ENCODE results near the gene SF1.

DNA sequence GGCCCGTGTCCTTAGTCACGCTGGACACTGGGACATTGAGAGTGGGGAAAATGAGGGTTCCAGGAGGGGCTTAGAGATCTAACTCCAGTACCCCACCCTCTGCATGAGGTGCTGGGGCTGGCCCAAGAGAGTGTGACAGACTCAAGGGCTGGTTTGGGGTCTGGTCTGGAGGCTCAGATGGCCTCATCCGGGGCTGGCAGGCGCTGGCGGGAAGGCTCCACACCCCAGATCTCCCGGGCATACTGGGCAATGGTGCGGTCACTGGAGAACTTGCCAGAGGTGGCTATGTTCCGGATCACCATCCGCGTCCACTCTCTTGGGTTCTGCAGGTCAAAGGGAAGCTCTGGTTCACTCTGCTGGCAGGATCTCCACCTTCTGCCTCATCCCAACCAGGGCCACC, 31.9 kb downstream of the SF1 start:
- no peak for TF ChIP-seq BACH1 (IDR thresholded peaks at IDR 0.05; ENCODE audit: low read length)
- TF ChIP-seq, protein P1, sequence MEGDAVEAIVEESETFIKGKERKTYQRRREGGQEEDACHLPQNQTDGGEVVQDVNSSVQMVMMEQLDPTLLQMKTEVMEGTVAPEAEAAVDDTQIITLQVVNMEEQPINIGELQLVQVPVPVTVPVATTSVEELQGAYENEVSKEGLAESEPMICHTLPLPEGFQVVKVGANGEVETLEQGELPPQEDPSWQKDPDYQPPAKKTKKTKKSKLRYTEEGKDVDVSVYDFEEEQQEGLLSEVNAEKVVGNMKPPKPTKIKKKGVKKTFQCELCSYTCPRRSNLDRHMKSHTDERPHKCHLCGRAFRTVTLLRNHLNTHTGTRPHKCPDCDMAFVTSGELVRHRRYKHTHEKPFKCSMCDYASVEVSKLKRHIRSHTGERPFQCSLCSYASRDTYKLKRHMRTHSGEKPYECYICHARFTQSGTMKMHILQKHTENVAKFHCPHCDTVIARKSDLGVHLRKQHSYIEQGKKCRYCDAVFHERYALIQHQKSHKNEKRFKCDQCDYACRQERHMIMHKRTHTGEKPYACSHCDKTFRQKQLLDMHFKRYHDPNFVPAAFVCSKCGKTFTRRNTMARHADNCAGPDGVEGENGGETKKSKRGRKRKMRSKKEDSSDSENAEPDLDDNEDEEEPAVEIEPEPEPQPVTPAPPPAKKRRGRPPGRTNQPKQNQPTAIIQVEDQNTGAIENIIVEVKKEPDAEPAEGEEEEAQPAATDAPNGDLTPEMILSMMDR (IDR thresholded peaks at IDR 0.05; ENCODE audit: control extremely low read depth in 1 of 3, insufficient read depth in 1 of 3, low read depth in 1 of 3, low read length in 3 of 3), result no peak
- TF ChIP-seq EZH2 (IDR thresholded peaks at IDR 0.05; ENCODE audit: low read depth, low read length, severe bottlenecking), result no peak
- no peak for TF ChIP-seq POLR2A (IDR thresholded peaks at IDR 0.05; ENCODE audit: control extremely low read depth in 1 of 2, low read depth in 2 of 2, low read length in 2 of 2)
- TF ChIP-seq POLR2AphosphoS5 (IDR thresholded peaks at IDR 0.05; ENCODE audit: low read depth, low read length), result no peak
- TF ChIP-seq, protein P2, sequence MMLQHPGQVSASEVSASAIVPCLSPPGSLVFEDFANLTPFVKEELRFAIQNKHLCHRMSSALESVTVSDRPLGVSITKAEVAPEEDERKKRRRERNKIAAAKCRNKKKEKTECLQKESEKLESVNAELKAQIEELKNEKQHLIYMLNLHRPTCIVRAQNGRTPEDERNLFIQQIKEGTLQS (IDR thresholded peaks at IDR 0.05; ENCODE audit: insufficient read depth, low read depth, low read length), result no peak
- no peak for TF ChIP-seq SIN3A (conservative IDR thresholded peaks at IDR 0.05 in 1 of 2, IDR thresholded peaks at IDR 0.05 in 1 of 2; ENCODE audit: low read depth in 1 of 2, low read length in 2 of 2)
- TF ChIP-seq, protein P3, sequence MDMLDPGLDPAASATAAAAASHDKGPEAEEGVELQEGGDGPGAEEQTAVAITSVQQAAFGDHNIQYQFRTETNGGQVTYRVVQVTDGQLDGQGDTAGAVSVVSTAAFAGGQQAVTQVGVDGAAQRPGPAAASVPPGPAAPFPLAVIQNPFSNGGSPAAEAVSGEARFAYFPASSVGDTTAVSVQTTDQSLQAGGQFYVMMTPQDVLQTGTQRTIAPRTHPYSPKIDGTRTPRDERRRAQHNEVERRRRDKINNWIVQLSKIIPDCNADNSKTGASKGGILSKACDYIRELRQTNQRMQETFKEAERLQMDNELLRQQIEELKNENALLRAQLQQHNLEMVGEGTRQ (IDR thresholded peaks at IDR 0.05; ENCODE audit: low read length), result no peak
- TF ChIP-seq EP300 (IDR thresholded peaks at IDR 0.05; ENCODE audit: borderline replicate concordance in 1 of 2, low read depth in 2 of 2, low read length in 2 of 2), result no peak
- no peak for TF ChIP-seq GABPA (IDR thresholded peaks at IDR 0.05; ENCODE audit: borderline replicate concordance, insufficient read depth, low read length)
- no peak for TF ChIP-seq TAF7 (optimal IDR thresholded peaks at IDR 0.05; ENCODE audit: borderline replicate concordance, low read depth, low read length)
- no peak for TF ChIP-seq SP1 (IDR thresholded peaks at IDR 0.05; ENCODE audit: low read depth, low read length)
- no peak for TF ChIP-seq ASH2L (IDR thresholded peaks at IDR 0.05; ENCODE audit: low read length)

All from H1 (cell line).